ENCODE measurements around the gene YIPF1. TPM values are rescaled to one million over a fixed set of nuclear protein-coding genes. Genes with fewer than 3 reads are reported as not detected.
A peak's percentile ranks its signal among the peaks of the same experiment; 100 is the strongest.

The YIPF1 gene
- total and polyA plus RNA-seq, 10 of the 15 experiments (the other 5 are each of a cell fraction or from before 2014, with no cell fraction given): 13.0 to 36.0 (median 20.3) TPM

GRCh38 chr1:53838654-53838974 lies 51.0 kb downstream of the YIPF1 start (continued):
- TF ChIP-seq BCL3 (IDR thresholded peaks at IDR 0.05; ENCODE audit: borderline replicate concordance, insufficient read depth, low read depth, low read length, poor library complexity, severe bottlenecking): no peak
- TF ChIP-seq CBX5 (IDR thresholded peaks at IDR 0.05; ENCODE audit: low read depth): no peak
- no peak for TF ChIP-seq EGR1 (IDR thresholded peaks at IDR 0.05; ENCODE audit: borderline replicate concordance in 1 of 2, low read depth in 2 of 2, low read length in 2 of 2)
- TF ChIP-seq NRF1 (conservative IDR thresholded peaks at IDR 0.05; ENCODE audit: low read depth, low read length): no peak
- peak; percentile 11 for TF ChIP-seq E2F8 (IDR thresholded peaks at IDR 0.05; ENCODE audit: low read depth, partially characterized antibody)
- no peak for TF ChIP-seq MEF2B (IDR thresholded peaks at IDR 0.05; ENCODE audit: partially characterized antibody, poor library complexity, severe bottlenecking)
- TF ChIP-seq IRF3 (IDR thresholded peaks at IDR 0.05): no peak
- TF ChIP-seq TCF7 (IDR thresholded peaks at IDR 0.05; ENCODE audit: borderline replicate concordance): no peak
- TF ChIP-seq SMARCA5 (IDR thresholded peaks at IDR 0.05): no peak
- no peak for TF ChIP-seq YY1 (IDR thresholded peaks at IDR 0.05; ENCODE audit: low read depth, low read length)
- no peak for TF ChIP-seq YBX1 (IDR thresholded peaks at IDR 0.05)
- peak; percentile 17 for TF ChIP-seq PBX3 (IDR thresholded peaks at IDR 0.05; ENCODE audit: insufficient replicate concordance, low read depth, low read length)
- TF ChIP-seq SREBF2 (IDR thresholded peaks at IDR 0.05; ENCODE audit: low read length): no peak
- no peak for TF ChIP-seq ESRRA (IDR thresholded peaks at IDR 0.05; ENCODE audit: low read length)
- no peak for TF ChIP-seq EZH2 (IDR thresholded peaks at IDR 0.05; ENCODE audit: borderline replicate concordance, control insufficient read depth, low read depth, low read length)
- TF ChIP-seq PKNOX1 (IDR thresholded peaks at IDR 0.05): peak; percentile 91
- no peak for TF ChIP-seq ZNF622 (IDR thresholded peaks at IDR 0.05)
- no peak for TF ChIP-seq EP300 (IDR thresholded peaks at IDR 0.05; ENCODE audit: borderline replicate concordance in 1 of 2, control insufficient read depth in 1 of 2, low read depth in 2 of 2, low read length in 2 of 2)
- TF ChIP-seq FOS (IDR thresholded peaks at IDR 0.05; ENCODE audit: borderline replicate concordance, extremely low read depth, insufficient read length): no peak
- TF ChIP-seq POLR2AphosphoS5 (IDR thresholded peaks at IDR 0.05; ENCODE audit: low read length): no peak
- no peak for TF ChIP-seq FOXK2 (IDR thresholded peaks at IDR 0.05)
- no peak for TF ChIP-seq PML (IDR thresholded peaks at IDR 0.05; ENCODE audit: low read length)
- TF ChIP-seq RAD21 (IDR thresholded peaks at IDR 0.05; ENCODE audit: insufficient read depth, low read depth, low read length): no peak
- no peak for TF ChIP-seq MYB (IDR thresholded peaks at IDR 0.05; ENCODE audit: borderline replicate concordance, low read depth, low read length)
- no peak for TF ChIP-seq EED (IDR thresholded peaks at IDR 0.05; ENCODE audit: low read depth)
